Adipose tissue (tissue), 3 donors: ENCODE data around the gene ANKRD2. TPM values are rescaled to one million over a fixed set of nuclear protein-coding genes. Genes with fewer than 3 reads are reported as not detected.
"Not testable (repeated sequence)": the region's sequence is repeated elsewhere in the genome, so short reads cannot be mapped to it uniquely, and the experiment has no call there.

Experiments
- H3K27ac ChIP-seq: one replicate; pipeline ENCODE4 v1.5.1; 2013; ENCODE audit warnings: low read depth, low read length
- WGBS, 3 donors: extraction: QIAGEN DNeasy Blood & Tissue Kit; methylation state at CpG; one replicate each; pipeline ENCODE4 v1.1.7; 2013; 5-methylcytosine and 5-hydroxymethylcytosine counted together
- polyA plus RNA-seq, 3 donors: library from polyadenylated mRNA; stranded (reverse); fragments of 200-250 nt; gene quantifications; one replicate each; pipeline ENCODE4 v1.2.3, GENCODE V29; 2013
- donor health status: healthy with polysubstance abuse.
- donor health status: Bipolar disorder and iron deficiency.
- donor health status: healthy.

ANKRD2 gene
- polyA plus RNA-seq, 3 donors = 0.21 to 2.5 (median 0.67) TPM

GRCh38 chr10:97564776-97565175, 7.8 kb upstream of the ANKRD2 start:
- 72 to 91% (median 86%) methylated on average over 4 of the region's 4 CpGs for WGBS, 3 donors
- no peak overlapping the region for H3K27ac ChIP-seq

GRCh38 chr10:97566336-97566996, 6.1 kb upstream of the ANKRD2 start:
- H3K27ac ChIP-seq = no peak overlapping the region
- 90 to 100% (median 98%) methylated on average over 2 of the region's 2 CpGs for WGBS, 3 donors

GRCh38 chr10:97567891-97568290, 4.7 kb upstream of the ANKRD2 start:
- WGBS, 3 donors = 93 to 95% (median 95%) methylated on average over 15 of the region's 15 CpGs

GRCh38 chr10:97570146-97570788, 2.3 kb upstream of the ANKRD2 start:
- no peak overlapping the region for H3K27ac ChIP-seq
- WGBS, 3 donors = 88 to 93% (median 92%) methylated on average over 32 to 33 of the region's 33 CpGs

More at GRCh38 chr10:97567891-97568290, 4.7 kb upstream of the ANKRD2 start:
- no peak overlapping the region for H3K27ac ChIP-seq

- WGBS, 3 donors = 77 to 87% (median 83%) methylated on average over 5 of the region's 5 CpGs
Measured at GRCh38 chr10:97570789-97571471, 1.6 kb upstream of the ANKRD2 start.

GRCh38 chr10:97571622-97572021, 957 bp upstream of the ANKRD2 start:
- WGBS, 3 donors = 81 to 91% (median 83%) methylated on average over 3 of the region's 3 CpGs
- H3K27ac ChIP-seq = no peak overlapping the region

More at GRCh38 chr10:97570789-97571471, 1.6 kb upstream of the ANKRD2 start:
- no peak overlapping the region for H3K27ac ChIP-seq

GRCh38 chr10:97573021-97573420, 442 bp downstream of the ANKRD2 start:
- WGBS, 3 donors = 89 to 95% (median 90%) methylated on average over 2 of the region's 2 CpGs
- H3K27ac ChIP-seq = no peak overlapping the region

- WGBS, 3 donors = 56 to 78% (median 67%) methylated on average over 2 of the region's 2 CpGs
- H3K27ac ChIP-seq = no peak overlapping the region
Measured at GRCh38 chr10:97573672-97574071, 1.1 kb downstream of the ANKRD2 start.

GRCh38 chr10:97574374-97575126, 2.0 kb downstream of the ANKRD2 start:
- WGBS, 3 donors = 40 to 66% (median 63%) methylated on average over 4 of the region's 4 CpGs
- H3K27ac ChIP-seq = no peak overlapping the region

- WGBS, 3 donors = 86 to 90% (median 90%) methylated on average over 6 of the region's 6 CpGs
- H3K27ac ChIP-seq = no peak overlapping the region
Measured at GRCh38 chr10:97575127-97575668, 2.6 kb downstream of the ANKRD2 start.

GRCh38 chr10:97576487-97576886, 3.9 kb downstream of the ANKRD2 start:
- not testable (repeated sequence) for H3K27ac ChIP-seq
- 62 to 74% (median 63%) methylated on average over 5 of the region's 5 CpGs for WGBS, 3 donors

GRCh38 chr10:97577701-97578100, 5.1 kb downstream of the ANKRD2 start:
- H3K27ac ChIP-seq = no peak overlapping the region
- 79 to 82% (median 80%) methylated on average over 9 of the region's 9 CpGs for WGBS, 3 donors

- 68 to 78% (median 70%) methylated on average over 39 to 40 of the region's 40 CpGs for WGBS, 3 donors
Measured at GRCh38 chr10:97578171-97578844, 5.7 kb downstream of the ANKRD2 start.

GRCh38 chr10:97580421-97581367, 8.1 kb downstream of the ANKRD2 start:
- no peak overlapping the region for H3K27ac ChIP-seq
- WGBS, 3 donors = 75 to 87% (median 78%) methylated on average over 9 of the region's 9 CpGs

More at GRCh38 chr10:97578171-97578844, 5.7 kb downstream of the ANKRD2 start:
- H3K27ac ChIP-seq = no peak overlapping the region

GRCh38 chr10:97582169-97582568, 9.6 kb downstream of the ANKRD2 start:
- WGBS, 3 donors = 92 to 96% (median 96%) methylated on average over 8 of the region's 8 CpGs
- no peak overlapping the region for H3K27ac ChIP-seq

- no peak overlapping the region for H3K27ac ChIP-seq
- WGBS, 3 donors = 89 to 94% (median 93%) methylated on average over 13 of the region's 13 CpGs
Measured at GRCh38 chr10:97583476-97583875, 10.9 kb downstream of the ANKRD2 start.
